Naive thymus-derived CD4-positive, alpha-beta T cell (primary cell): Measurements from ENCODE around the gene KHK. TPM values are rescaled to one million over a fixed set of nuclear protein-coding genes. Genes with fewer than 3 reads are reported as not detected.
"Not testable (repeated sequence)": the region's sequence is repeated elsewhere in the genome, so short reads cannot be mapped to it uniquely, and the experiment has no call there.

Experiments
- ATAC-seq: fragments of 150-1000 bp; cut with Tn5 transposase; 2 replicates; pipeline ENCODE4 v1.10.0; 2021; ENCODE audit warnings: mild to moderate bottlenecking, moderate library complexity
- CTCF ChIA-PET: fragments of 350-600 bp; sonication (Branson Sonifier 250); formaldehyde crosslinking; loops from one replicate; lab custom pipeline; 2021; ENCODE audit warnings: antibody characterized with exemption; lab: Charles Lee
- POLR2A ChIA-PET: fragments of 350-600 bp; sonication (Branson Sonifier 250); formaldehyde crosslinking; loops from one replicate; lab custom pipeline; 2021; ENCODE audit warnings: antibody characterized with exemption, inconsistent platforms; lab: Charles Lee
- DNase-seq, 9 donors: peaks; one replicate each; pipeline versions ENCODE4 v3.0.0 to v3.0.0-alpha.2; 2020 to 2022; ENCODE audit warnings: mixed read lengths in 1 of 9
- H3K27ac ChIP-seq: one replicate; pipeline ENCODE4 v1.7.0; 2013; ENCODE audit warnings: mild to moderate bottlenecking, low read depth, low read length, moderate library complexity
- H3K27me3 ChIP-seq, 2 donors: one replicate each; pipeline ENCODE4 v1.7.0; 2013; ENCODE audit warnings: low read length in 2 of 2, mild to moderate bottlenecking in 2 of 2, moderate library complexity in 2 of 2; ENCODE audit not compliant: control insufficient read depth in 2 of 2, insufficient read depth in 2 of 2
- H3K36me3 ChIP-seq, 3 experiments: 1 replicate in 2 of 3; 2 replicates in 1 of 3; pipeline ENCODE4 v1.7.0; 2013; ENCODE audit warnings: low read length in 3 of 3, mild to moderate bottlenecking in 3 of 3, moderate library complexity in 1 of 3; ENCODE audit not compliant: insufficient read depth in 3 of 3, control insufficient read depth in 2 of 3
- H3K4me1 ChIP-seq, 2 donors: one replicate each; pipeline ENCODE4 v1.7.0; 2013; ENCODE audit warnings: low read length in 2 of 2, mild to moderate bottlenecking in 2 of 2, moderate library complexity in 1 of 2; ENCODE audit not compliant: control insufficient read depth in 2 of 2, insufficient read depth in 2 of 2
- H3K4me3 ChIP-seq: 2 replicates; pipeline ENCODE4 v1.7.0; 2013; ENCODE audit warnings: mild to moderate bottlenecking, low read length
- H3K9me3 ChIP-seq, 3 experiments: 1 replicate in 2 of 3; 2 replicates in 1 of 3; pipeline ENCODE4 v1.7.0; 2013; ENCODE audit warnings: low read length in 3 of 3; ENCODE audit not compliant: control insufficient read depth in 2 of 3
- H3K27ac Mint-ChIP-seq, 9 donors: one replicate each; pipeline ENCODE4 v1.8.0; 2020 to 2022; ENCODE audit warnings: mixed read lengths in 9 of 9, mild to moderate bottlenecking in 8 of 9, moderate library complexity in 5 of 9, inconsistent platforms in 2 of 9
- H3K27me3 Mint-ChIP-seq, 5 donors: one replicate each; pipeline ENCODE4 v1.8.0; 2021 to 2022; ENCODE audit warnings: mixed read lengths in 5 of 5, mild to moderate bottlenecking in 1 of 5
- H3K36me3 Mint-ChIP-seq, 5 donors: one replicate each; pipeline ENCODE4 v1.8.0; 2020 to 2022; ENCODE audit warnings: mixed read lengths in 5 of 5, mild to moderate bottlenecking in 3 of 5, inconsistent platforms in 1 of 5
- H3K4me1 Mint-ChIP-seq, 7 donors: one replicate each; pipeline ENCODE4 v1.8.0; 2020 to 2022; ENCODE audit warnings: mixed read lengths in 7 of 7, mild to moderate bottlenecking in 3 of 7, inconsistent platforms in 1 of 7
- H3K4me3 Mint-ChIP-seq, 10 donors: one replicate each; pipeline ENCODE4 v1.8.0; 2020 to 2022; ENCODE audit warnings: mild to moderate bottlenecking in 10 of 10, mixed read lengths in 10 of 10, moderate library complexity in 6 of 10, inconsistent platforms in 2 of 10
- H3K9me3 Mint-ChIP-seq, 11 donors: one replicate each; pipeline ENCODE4 v1.8.0; 2020 to 2022; ENCODE audit warnings: mixed read lengths in 11 of 11, mild to moderate bottlenecking in 4 of 11, inconsistent platforms in 1 of 11, moderate library complexity in 1 of 11
- intact Hi-C, 2 donors: fragments of 100-400 bp; cut with micrococcal nuclease; formaldehyde crosslinking; loops; one replicate each; pipeline ENCODE4 v1.15.1; 2023
- polyA plus RNA-seq, 2 donors: library from polyadenylated mRNA; unstranded; fragments of 300-500 nt; fragmentation: Illumina TruSeq; gene quantifications; one replicate each; pipeline ENCODE4 v1.2.3, GENCODE V29; 2021
- total RNA-seq, 6 experiments: library from RNA in 5 of 6; stranded (reverse) in 5 of 6; gene quantifications; 1 replicate in 5 of 6; 2 replicates in 1 of 6; pipeline ENCODE4 v1.2.3 and lab custom pipeline; 2021 to 2026

KHK gene
- total and polyA plus RNA-seq, 7 experiments from 2014 or later = 5.8 to 13.8 (median 7.6) TPM

DNA sequence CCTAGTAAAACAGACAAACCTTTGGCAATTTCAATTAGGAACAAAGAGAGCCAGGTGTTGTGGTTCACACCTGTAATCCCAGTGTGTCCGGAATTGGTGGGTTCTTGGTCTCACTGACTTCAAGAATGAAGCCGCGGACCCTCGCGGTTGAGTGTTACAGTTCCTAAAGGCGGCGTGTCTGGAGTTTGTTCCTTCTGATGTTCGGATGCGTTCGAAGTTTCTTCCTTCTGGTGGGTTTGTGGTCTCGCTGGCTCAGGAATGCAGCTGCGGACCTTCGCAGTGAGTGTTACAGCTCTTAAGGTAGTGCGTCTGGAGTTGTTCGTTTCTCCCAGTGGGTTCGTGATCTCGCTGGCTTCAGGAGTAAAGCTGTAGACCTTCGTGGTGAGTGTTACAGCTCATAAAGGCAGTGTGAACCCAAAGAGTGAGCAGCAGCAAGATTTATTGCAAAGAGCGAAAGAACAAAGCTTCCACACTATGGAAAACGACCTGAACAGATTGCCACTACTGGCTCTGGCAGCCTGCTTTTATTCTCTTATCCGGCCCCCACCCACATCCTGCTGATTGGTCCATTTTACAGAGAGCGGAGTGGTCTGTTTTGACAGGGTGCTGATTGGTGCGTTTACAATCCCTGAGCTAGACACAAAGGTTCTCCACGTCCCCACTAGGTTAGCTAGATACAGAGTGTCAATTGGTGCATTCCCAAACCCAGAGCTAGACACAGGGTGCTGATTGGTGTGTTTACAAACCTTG lies 24.2 kb downstream of the KHK start:
- POLR2A ChIA-PET = not testable (repeated sequence)

DNA sequence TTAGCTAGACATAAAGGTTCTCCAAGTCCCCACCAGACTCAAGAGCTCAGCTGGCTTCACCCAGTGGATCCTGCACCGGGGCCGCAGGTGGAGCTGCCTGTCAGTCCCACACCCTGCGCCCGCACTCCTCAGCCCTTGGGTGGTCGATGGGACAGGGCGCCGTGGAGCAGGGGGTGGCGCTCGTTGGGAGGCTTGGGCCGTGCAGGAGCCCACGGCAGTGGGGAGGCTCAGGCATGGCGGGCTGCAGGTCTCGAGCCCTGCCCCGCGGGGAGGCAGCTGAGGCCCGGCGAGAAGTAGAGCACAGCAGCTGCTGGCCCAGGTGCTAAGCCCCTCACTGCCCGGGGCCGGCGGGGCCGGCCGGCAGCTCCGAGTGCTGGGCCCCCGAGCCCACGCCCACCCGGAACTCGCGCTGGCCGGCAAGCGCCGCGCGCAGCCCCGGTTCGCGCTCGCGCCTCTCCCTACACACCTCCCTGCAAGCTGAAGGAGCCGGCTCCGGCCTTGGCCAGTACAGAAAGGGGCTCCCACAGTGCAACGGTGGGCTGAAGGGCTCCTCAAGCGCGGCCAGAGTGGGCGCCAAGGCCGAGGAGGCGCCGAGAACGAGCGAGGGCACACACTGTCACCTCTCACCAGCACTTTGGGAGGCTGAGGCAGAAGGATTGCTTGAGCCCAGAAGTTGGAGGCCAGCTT lies 25.0 kb downstream of the KHK start:
- DNase-seq = not testable (repeated sequence)

More for the DNA sequence above, 24.2 kb downstream of the KHK start:
- H3K4me1 Mint-ChIP-seq, intact Hi-C loops, H3K36me3 ChIP-seq, H3K4me3 ChIP-seq, H3K9me3 Mint-ChIP-seq, ATAC-seq, H3K27me3 ChIP-seq, DNase-seq, H3K4me3 Mint-ChIP-seq, CTCF ChIA-PET, H3K36me3 Mint-ChIP-seq, H3K27ac Mint-ChIP-seq, H3K27ac ChIP-seq, H3K9me3 ChIP-seq, H3K4me1 ChIP-seq: not testable (repeated sequence)
- peaks cover 0 to 24% (median 4%) of the 10 kb centered on the region in 5 donors for H3K27me3 Mint-ChIP-seq

DNA sequence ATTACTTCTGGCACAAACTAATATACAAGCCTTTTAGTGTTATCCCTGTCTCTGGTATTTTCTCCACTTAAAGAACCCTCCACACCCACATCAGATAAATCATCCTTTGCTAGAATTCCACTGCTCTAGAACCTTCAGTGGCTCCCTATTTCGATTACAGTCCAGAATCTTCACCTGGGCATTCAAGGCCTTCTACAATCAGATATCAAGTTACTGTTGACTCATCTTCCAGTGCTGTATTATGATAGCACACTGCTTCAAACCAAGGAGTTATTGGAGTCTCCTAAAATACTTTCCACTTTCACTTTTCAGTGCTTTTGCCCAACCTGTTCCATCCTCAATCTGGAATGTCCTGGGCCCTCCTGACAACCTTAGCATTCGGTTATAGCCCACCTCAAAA lies 28.9 kb downstream of the KHK start:
- H3K36me3 ChIP-seq = no peaks in the 10 kb centered on the region
- DNase-seq = no peak
- peaks cover 0 to 3% of the 10 kb centered on the region in 2 donors for H3K27me3 ChIP-seq
- H3K27ac ChIP-seq = no peak overlapping the region
- H3K4me1 ChIP-seq = peaks cover 0 to 10% of the 10 kb centered on the region in 2 donors
- Mint-ChIP-seq H3K27me3 (peaks cover 12 to 33% (median 23%) of the 10 kb centered on the region in 5 donors), H3K36me3 (peaks cover 0 to 4% (median 0%) of the 10 kb centered on the region in 5 donors), H3K27ac (peak overlapping the region in 1 of 9 donors; percentile 26), H3K4me3 (no peak overlapping the region), H3K4me1 (peaks cover 0 to 11% (median 8%) of the 10 kb centered on the region in 7 donors), H3K9me3 (peaks cover 0 to 3% (median 0%) of the 10 kb centered on the region in 11 donors)
- intact Hi-C loops = no loop called here
- POLR2A ChIA-PET = no interaction called here
- CTCF ChIA-PET = interaction anchor here (0.7 kb wide), 1 partner anchor 34 kb away, joined by 5 read pairs; no protein-coding TSS in a partner anchor
- H3K9me3 ChIP-seq = no peaks in the 10 kb centered on the region
- no peak for ATAC-seq
- H3K4me3 ChIP-seq = no peak overlapping the region

More for the DNA sequence above, 25.0 kb downstream of the KHK start:
- H3K4me3 ChIP-seq, H3K27ac Mint-ChIP-seq, ATAC-seq, H3K36me3 ChIP-seq, CTCF ChIA-PET, intact Hi-C loops, H3K4me3 Mint-ChIP-seq, H3K27me3 ChIP-seq, H3K9me3 Mint-ChIP-seq, H3K4me1 Mint-ChIP-seq, H3K27ac ChIP-seq, H3K9me3 ChIP-seq, H3K4me1 ChIP-seq, POLR2A ChIA-PET, H3K36me3 Mint-ChIP-seq: not testable (repeated sequence)
- peaks cover 0 to 24% (median 4%) of the 10 kb centered on the region in 5 donors for H3K27me3 Mint-ChIP-seq

DNA sequence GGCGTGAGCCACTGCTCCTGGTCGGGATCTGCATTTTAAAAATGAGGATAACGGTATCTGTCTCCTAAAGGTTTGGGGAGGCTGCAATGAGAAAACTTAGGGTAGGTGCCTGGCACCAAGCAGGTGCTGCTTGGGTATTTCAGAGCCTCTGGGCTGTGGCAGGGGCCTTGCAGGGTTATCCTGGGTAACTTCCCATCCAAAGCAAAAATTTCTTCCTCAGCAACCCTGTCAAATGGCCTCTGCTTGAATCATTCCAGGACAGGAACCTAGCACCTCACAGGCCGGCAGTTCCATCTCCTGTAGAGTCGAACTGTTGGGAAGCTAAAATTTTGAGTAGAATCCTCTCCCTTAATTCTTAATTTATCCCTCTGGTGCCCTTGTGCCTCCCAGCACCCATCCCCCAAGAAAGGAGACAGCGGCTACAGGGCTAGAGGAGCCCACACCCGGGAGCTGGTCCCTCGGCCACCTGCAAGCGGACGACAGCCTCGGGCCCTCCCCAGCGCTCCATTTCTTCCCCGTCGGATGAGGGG lies 31.5 kb downstream of the KHK start:
- peaks cover 0 to 3% of the 10 kb centered on the region in 2 donors for H3K27me3 ChIP-seq
- H3K4me1 ChIP-seq = peaks cover 4 to 10% of the 10 kb centered on the region in 2 donors
- H3K4me3 ChIP-seq = no peak overlapping the region
- POLR2A ChIA-PET = no interaction called here
- H3K36me3 ChIP-seq = no peaks in the 10 kb centered on the region
- Mint-ChIP-seq H3K27ac (no peak overlapping the region), H3K4me3 (peak overlapping the region in 8 of 10 donors; percentile 16 to 83 (median 39)), H3K9me3 (peaks cover 0 to 3% (median 0%) of the 10 kb centered on the region in 11 donors), H3K27me3 (peaks cover 12 to 54% (median 23%) of the 10 kb centered on the region in 5 donors), H3K36me3 (peaks cover 0 to 4% (median 0%) of the 10 kb centered on the region in 5 donors), H3K4me1 (peaks cover 6 to 22% (median 16%) of the 10 kb centered on the region in 7 donors)
- DNase-seq (no peak), ATAC-seq (no peak)
- H3K27ac ChIP-seq = no peak overlapping the region
- no peaks in the 10 kb centered on the region for H3K9me3 ChIP-seq
- intact Hi-C loops = no loop called here
- CTCF ChIA-PET = no interaction called here

DNA sequence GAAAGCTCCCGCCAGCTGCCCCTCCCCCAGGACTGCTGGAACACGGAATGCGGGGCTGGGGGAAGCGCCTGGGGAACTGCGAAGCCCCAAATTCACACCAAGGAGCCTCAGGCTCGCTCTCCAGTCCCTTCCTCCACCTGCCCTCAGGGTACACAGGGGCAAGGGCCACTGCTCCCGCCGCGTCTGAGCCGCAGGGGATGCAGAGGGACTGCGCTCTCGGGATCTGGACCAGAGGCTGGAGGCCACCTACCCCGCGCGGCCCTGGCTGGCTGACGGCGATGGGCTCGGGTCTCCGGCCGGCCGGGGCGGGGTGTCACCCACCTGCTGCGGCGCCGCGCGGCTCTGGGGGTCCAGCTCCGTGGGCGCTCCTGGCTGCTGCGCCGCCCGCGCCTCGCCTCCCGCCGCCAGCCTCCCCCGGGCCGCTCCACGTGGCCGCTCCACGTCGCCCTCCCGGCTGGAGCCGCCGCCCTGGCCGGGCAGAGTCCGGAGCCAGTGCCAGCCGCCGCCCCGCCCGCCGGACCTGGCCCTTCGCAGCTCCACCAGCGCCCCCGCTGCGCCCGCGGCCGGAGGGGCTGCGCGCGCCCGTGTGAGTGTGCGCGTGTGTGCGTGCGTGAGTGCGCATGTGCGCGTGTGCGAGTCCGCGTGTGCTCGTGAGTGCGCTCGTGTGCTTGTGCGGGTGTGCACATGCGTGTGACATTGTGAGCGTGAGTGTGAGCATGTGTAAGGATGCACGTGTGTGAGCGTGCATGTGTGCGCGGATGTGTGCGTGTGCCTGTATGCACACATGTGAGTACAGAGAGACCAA lies 32.2 kb downstream of the KHK start, which contains the start of gene CGREF1:
Gene CGREF1 (minus strand): TSS at position 604 of the 805 bp plus-strand sequence. CDS start 14,762 bp downstream, outside the sequence.
- ATAC-seq = no peak
- intact Hi-C loops = no loop called here
- Histone ChIP-seq H3K9me3 (no peaks in the 10 kb centered on the region), H3K4me3 (peak within 1 kb of the TSS; percentile 44), H3K36me3 (no peaks in the 10 kb centered on the region), H3K27ac (no peak within 1 kb of the TSS), H3K4me1 (peaks cover 7 to 10% of the 10 kb centered on the region in 2 donors), H3K27me3 (peaks cover 0 to 3% of the 10 kb centered on the region in 2 donors)
- Mint-ChIP-seq H3K4me1 (peaks cover 10 to 26% (median 20%) of the 10 kb centered on the region in 7 donors), H3K9me3 (peaks cover 0 to 3% (median 0%) of the 10 kb centered on the region in 11 donors), H3K36me3 (peaks cover 0 to 4% (median 0%) of the 10 kb centered on the region in 5 donors), H3K27ac (peak within 1 kb of the TSS in 2 of 9 donors; percentile 36 to 68), H3K27me3 (peaks cover 12 to 58% (median 23%) of the 10 kb centered on the region in 5 donors), H3K4me3 (peak within 1 kb of the TSS; percentile 61 to 89 (median 80))
- ChIA-PET POLR2A (no interaction called here), CTCF (no interaction called here)
- DNase-seq = peak in 1 of 9 donors; percentile 44

DNA sequence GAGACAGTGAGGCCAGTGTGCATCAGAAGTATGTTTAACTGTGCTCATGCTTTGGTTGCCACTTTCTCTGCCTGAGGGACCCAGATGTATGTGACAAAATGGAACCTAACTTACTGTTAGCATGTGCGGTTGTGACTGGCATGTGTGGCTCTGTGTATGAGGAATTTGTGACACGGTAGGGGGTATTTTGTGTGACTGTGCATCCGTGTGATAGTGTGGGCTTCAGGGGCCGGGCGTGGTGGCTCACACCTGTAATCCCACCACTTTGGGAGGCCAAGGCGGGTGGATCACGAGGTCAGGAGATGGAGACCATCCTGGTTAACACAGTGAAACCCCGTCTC lies 32.7 kb downstream of the KHK start:
- Histone ChIP-seq H3K4me1 (peaks cover 10 to 11% of the 10 kb centered on the region in 2 donors), H3K4me3 (peak overlapping the region; percentile 44)
- Mint-ChIP-seq H3K4me3 (peak overlapping the region; percentile 61 to 89 (median 80)), H3K27me3 (peaks cover 12 to 58% (median 23%) of the 10 kb centered on the region in 5 donors), H3K27ac (peak overlapping the region in 2 of 9 donors; percentile 36 to 68), H3K4me1 (peaks cover 10 to 30% (median 20%) of the 10 kb centered on the region in 7 donors)
- H3K27ac ChIP-seq, CTCF ChIA-PET, H3K9me3 ChIP-seq, H3K27me3 ChIP-seq, intact Hi-C loops, ATAC-seq, POLR2A ChIA-PET, DNase-seq, H3K9me3 Mint-ChIP-seq, H3K36me3 Mint-ChIP-seq, H3K36me3 ChIP-seq: not testable (repeated sequence)
